ENCODE results near the gene XIRP1. TPM values are rescaled to one million over a fixed set of nuclear protein-coding genes. Genes with fewer than 3 reads are reported as not detected.
A peak's percentile ranks its signal among the peaks of the same experiment; 100 is the strongest.

XIRP1 gene
- total RNA-seq, 1 donor from 2014 or later = 0.21 TPM

DNA sequence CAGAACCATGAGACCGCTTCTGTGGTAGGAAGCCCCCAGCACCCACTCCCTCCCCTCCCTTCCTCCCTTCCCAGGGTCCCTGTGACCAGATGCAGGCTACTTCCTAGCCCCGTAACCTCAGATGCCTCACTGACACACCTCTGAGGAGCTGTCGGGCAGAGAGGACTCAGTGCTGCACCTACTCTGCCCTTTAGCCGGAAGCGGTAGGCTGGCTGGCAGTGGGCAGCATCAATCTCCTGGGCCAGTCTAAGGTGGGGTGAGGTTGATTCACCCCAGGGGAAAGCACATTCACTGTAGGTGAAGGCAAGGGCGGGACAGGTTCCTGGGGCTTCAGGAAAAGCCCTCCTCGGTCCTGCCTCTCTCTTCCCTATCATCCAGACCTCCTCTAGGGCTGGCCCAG lies 58.1 kb downstream of the XIRP1 start:
- no peak for DNase-seq (ENCODE audit: low spot score)
- H3K27me3 Mint-ChIP-seq (ENCODE audit: unreplicated experiment) = peaks cover 19% of the 10 kb centered on the region

GRCh38 chr3:39133822-39134221 lies 58.6 kb downstream of the XIRP1 start:
- Mint-ChIP-seq H3K9me3 (ENCODE audit: unreplicated experiment) (no peaks in the 10 kb centered on the region), H3K4me1 (ENCODE audit: unreplicated experiment) (peaks cover 45% of the 10 kb centered on the region), H3K27me3 (ENCODE audit: unreplicated experiment) (peaks cover 17% of the 10 kb centered on the region), H3K36me3 (ENCODE audit: low read depth, unreplicated experiment) (peaks cover 52% of the 10 kb centered on the region), H3K4me3 (ENCODE audit: unreplicated experiment) (peak overlapping the region; percentile 81), H3K27ac (ENCODE audit: unreplicated experiment) (no peak overlapping the region)
- TF ChIP-seq CTCF (IDR thresholded peaks at IDR 0.05; ENCODE audit: unreplicated experiment) = no peak
- no peak for DNase-seq (ENCODE audit: low spot score)

More for the DNA sequence above, 58.1 kb downstream of the XIRP1 start:
- Mint-ChIP-seq H3K4me1 (ENCODE audit: unreplicated experiment) (peaks cover 46% of the 10 kb centered on the region), H3K4me3 (ENCODE audit: unreplicated experiment) (no peak overlapping the region), H3K9me3 (ENCODE audit: unreplicated experiment) (no peaks in the 10 kb centered on the region), H3K27ac (ENCODE audit: unreplicated experiment) (no peak overlapping the region), H3K36me3 (ENCODE audit: low read depth, unreplicated experiment) (peaks cover 51% of the 10 kb centered on the region)
- TF ChIP-seq CTCF (IDR thresholded peaks at IDR 0.05; ENCODE audit: unreplicated experiment) = no peak

Small RNA genes lying within 50 kb of the gene (microRNA-seq; reads per million reads assigned to microRNA genes)
- gene MIR6822 (ENCODE audit: unreplicated experiment) = 6.2 reads per million, percentile 52 among the genes with 10 or more reads in this experiment

Other genes with a start within 250 kb of the XIRP1 start
- 0.69 TPM for gene SCN11A, start 140.7 kb downstream of the XIRP1 start, total RNA-seq (ENCODE audit: unreplicated experiment)
- 33.4 TPM for gene WDR48, start 140.6 kb downstream of the XIRP1 start, total RNA-seq (ENCODE audit: unreplicated experiment)
- 130 TPM for gene GORASP1, start 85.0 kb downstream of the XIRP1 start, total RNA-seq (ENCODE audit: unreplicated experiment)
- 41.7 TPM for gene TTC21A, start 84.9 kb downstream of the XIRP1 start, total RNA-seq (ENCODE audit: unreplicated experiment)
- gene CSRNP1, start 39.0 kb downstream of the XIRP1 start, total RNA-seq (ENCODE audit: unreplicated experiment) = 20.8 TPM
- gene CX3CR1, start 87.4 kb upstream of the XIRP1 start, total RNA-seq (ENCODE audit: unreplicated experiment) = 4.2 TPM
- gene CCR8, start 137.1 kb upstream of the XIRP1 start, total RNA-seq (ENCODE audit: unreplicated experiment) = not detected
- gene SLC25A38, start 190.8 kb upstream of the XIRP1 start, total RNA-seq (ENCODE audit: unreplicated experiment) = 21.2 TPM
- 2,445 TPM for gene RPSA, start 214.1 kb upstream of the XIRP1 start, total RNA-seq (ENCODE audit: unreplicated experiment)